ENCODE measurements around the gene BLNK. TPM values are rescaled to one million over a fixed set of nuclear protein-coding genes. Genes with fewer than 3 reads are reported as not detected.

BLNK gene
- total and polyA plus RNA-seq, 2 experiments from 2014 or later: 0.11 TPM; not detected in 1

DNA sequence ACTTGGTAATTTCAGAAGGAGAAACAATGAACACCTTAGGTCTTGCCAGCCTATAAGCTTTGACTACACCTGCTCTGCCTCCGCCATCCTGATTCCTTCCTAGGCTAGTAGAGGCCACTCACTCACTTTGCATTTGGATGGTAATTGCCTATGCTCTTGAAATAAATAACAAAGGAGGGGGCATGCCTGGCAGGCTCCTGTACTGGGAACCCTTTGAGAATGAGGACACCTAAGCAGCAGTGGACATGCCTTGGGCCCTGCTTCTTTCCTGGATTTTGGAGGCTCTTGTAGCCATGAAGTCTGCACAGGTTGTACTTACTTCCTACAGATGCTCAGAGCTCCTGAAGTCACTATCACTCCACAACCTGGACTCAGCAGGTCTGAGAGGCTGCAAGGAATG is 65.8 kb downstream of the BLNK start:
- peaks cover 20% of the 10 kb centered on the region for H3K4me1 Mint-ChIP-seq
- ATAC-seq (peak; percentile 91), DNase-seq (ENCODE audit: low spot score) (peak; percentile 54)
- Histone ChIP-seq H3K4me3 (no peak overlapping the region; the same call in 1 of the 2 replicates), H4K20me1 (replicated peaks; ENCODE audit: insufficient read depth) (no peaks in the 10 kb centered on the region), H3K36me3 (ENCODE audit: insufficient read depth) (no peaks in the 10 kb centered on the region), H3K4me2 (peak overlapping the region; percentile 64), H3K9me2 (ENCODE audit: insufficient read depth) (no peaks in the 10 kb centered on the region), H3K79me2 (replicated peaks; ENCODE audit: insufficient read depth) (no peaks in the 10 kb centered on the region), H3K27ac (ENCODE audit: low read depth) (no peak overlapping the region), H3K4me1 (ENCODE audit: insufficient read depth) (peaks cover 12% of the 10 kb centered on the region), H3K27me3 (ENCODE audit: insufficient read depth) (no peaks in the 10 kb centered on the region), H2AFZ (peak overlapping the region; percentile 65; the same call in 1 of the 2 replicates), H3F3A (replicated peaks; ENCODE audit: low read depth) (no peaks in the 10 kb centered on the region)
- no peaks in the 10 kb centered on the region for H3K9me3 Mint-ChIP-seq
- no peak overlapping the region for H3K27ac Mint-ChIP-seq
- no peak overlapping the region for H3K4me3 Mint-ChIP-seq
- H3K36me3 Mint-ChIP-seq (ENCODE audit: low read depth): no peaks in the 10 kb centered on the region
- peaks cover 3% of the 10 kb centered on the region for H3K27me3 Mint-ChIP-seq (ENCODE audit: insufficient read depth, low read depth, poor library complexity)
- TF ChIP-seq, protein P1, sequence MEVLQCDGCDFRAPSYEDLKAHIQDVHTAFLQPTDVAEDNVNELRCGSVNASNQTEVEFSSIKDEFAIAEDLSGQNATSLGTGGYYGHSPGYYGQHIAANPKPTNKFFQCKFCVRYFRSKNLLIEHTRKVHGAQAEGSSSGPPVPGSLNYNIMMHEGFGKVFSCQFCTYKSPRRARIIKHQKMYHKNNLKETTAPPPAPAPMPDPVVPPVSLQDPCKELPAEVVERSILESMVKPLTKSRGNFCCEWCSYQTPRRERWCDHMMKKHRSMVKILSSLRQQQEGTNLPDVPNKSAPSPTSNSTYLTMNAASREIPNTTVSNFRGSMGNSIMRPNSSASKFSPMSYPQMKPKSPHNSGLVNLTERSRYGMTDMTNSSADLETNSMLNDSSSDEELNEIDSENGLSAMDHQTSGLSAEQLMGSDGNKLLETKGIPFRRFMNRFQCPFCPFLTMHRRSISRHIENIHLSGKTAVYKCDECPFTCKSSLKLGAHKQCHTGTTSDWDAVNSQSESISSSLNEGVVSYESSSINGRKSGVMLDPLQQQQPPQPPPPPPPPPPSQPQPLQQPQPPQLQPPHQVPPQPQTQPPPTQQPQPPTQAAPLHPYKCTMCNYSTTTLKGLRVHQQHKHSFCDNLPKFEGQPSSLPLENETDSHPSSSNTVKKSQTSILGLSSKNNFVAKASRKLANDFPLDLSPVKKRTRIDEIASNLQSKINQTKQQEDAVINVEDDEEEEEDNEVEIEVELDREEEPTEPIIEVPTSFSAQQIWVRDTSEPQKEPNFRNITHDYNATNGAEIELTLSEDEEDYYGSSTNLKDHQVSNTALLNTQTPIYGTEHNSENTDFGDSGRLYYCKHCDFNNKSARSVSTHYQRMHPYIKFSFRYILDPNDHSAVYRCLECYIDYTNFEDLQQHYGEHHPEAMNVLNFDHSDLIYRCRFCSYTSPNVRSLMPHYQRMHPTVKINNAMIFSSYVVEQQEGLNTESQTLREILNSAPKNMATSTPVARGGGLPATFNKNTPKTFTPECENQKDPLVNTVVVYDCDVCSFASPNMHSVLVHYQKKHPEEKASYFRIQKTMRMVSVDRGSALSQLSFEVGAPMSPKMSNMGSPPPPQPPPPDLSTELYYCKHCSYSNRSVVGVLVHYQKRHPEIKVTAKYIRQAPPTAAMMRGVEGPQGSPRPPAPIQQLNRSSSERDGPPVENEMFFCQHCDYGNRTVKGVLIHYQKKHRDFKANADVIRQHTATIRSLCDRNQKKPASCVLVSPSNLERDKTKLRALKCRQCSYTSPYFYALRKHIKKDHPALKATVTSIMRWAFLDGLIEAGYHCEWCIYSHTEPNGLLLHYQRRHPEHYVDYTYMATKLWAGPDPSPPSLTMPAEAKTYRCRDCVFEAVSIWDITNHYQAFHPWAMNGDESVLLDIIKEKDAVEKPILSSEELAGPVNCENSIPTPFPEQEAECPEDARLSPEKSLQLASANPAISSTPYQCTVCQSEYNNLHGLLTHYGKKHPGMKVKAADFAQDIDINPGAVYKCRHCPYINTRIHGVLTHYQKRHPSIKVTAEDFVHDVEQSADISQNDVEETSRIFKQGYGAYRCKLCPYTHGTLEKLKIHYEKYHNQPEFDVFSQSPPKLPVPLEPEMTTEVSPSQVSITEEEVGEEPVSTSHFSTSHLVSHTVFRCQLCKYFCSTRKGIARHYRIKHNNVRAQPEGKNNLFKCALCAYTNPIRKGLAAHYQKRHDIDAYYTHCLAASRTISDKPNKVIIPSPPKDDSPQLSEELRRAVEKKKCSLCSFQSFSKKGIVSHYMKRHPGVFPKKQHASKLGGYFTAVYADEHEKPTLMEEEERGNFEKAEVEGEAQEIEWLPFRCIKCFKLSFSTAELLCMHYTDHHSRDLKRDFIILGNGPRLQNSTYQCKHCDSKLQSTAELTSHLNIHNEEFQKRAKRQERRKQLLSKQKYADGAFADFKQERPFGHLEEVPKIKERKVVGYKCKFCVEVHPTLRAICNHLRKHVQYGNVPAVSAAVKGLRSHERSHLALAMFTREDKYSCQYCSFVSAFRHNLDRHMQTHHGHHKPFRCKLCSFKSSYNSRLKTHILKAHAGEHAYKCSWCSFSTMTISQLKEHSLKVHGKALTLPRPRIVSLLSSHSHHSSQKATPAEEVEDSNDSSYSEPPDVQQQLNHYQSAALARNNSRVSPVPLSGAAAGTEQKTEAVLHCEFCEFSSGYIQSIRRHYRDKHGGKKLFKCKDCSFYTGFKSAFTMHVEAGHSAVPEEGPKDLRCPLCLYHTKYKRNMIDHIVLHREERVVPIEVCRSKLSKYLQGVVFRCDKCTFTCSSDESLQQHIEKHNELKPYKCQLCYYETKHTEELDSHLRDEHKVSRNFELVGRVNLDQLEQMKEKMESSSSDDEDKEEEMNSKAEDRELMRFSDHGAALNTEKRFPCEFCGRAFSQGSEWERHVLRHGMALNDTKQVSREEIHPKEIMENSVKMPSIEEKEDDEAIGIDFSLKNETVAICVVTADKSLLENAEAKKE (CRISPR knock-in tag; IDR thresholded peaks at IDR 0.05): peak; percentile 69
- no peak for TF ChIP-seq NANOG (IDR thresholded peaks at IDR 0.05; ENCODE audit: borderline replicate concordance)
- no peak for TF ChIP-seq EZH2phosphoT487 (IDR thresholded peaks at IDR 0.05; ENCODE audit: unreplicated experiment)
- TF ChIP-seq JUNB (IDR thresholded peaks at IDR 0.05; ENCODE audit: unreplicated experiment): no peak
- no peak for TF ChIP-seq ZNF331 (CRISPR knock-in tag; IDR thresholded peaks at IDR 0.05; ENCODE audit: low read depth)
- TF ChIP-seq ZNF114 (CRISPR knock-in tag; IDR thresholded peaks at IDR 0.05): no peak

DNA sequence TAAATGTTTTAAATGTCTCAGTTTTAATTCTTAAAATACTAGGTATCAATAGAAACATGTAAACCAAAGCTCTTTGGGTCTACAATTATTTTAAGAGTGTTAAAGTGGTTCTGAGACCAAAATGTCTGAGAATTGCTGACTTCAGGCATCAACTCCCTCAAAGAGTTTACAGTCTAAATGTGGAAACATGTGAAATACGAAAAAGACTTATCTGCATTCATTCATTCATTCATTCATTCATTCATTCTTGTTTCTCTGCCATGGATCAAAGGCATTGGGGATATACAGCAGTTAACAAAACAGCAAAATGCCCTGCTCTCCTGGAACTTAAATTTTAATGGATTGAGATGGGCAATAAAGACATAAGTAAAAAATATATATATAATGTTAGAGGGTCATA is 69.8 kb downstream of the BLNK start:
- Histone ChIP-seq H3K4me3 (no peak overlapping the region), H4K20me1 (replicated peaks; ENCODE audit: insufficient read depth) (no peaks in the 10 kb centered on the region), H3K79me2 (replicated peaks; ENCODE audit: insufficient read depth) (no peaks in the 10 kb centered on the region), H3K4me2 (no peak overlapping the region), H2AFZ (no peak overlapping the region), H3K27ac (ENCODE audit: low read depth) (no peak overlapping the region), H3K36me3 (ENCODE audit: insufficient read depth) (no peaks in the 10 kb centered on the region), H3F3A (replicated peaks; ENCODE audit: low read depth) (no peaks in the 10 kb centered on the region), H3K27me3 (ENCODE audit: insufficient read depth) (no peaks in the 10 kb centered on the region), H3K4me1 (ENCODE audit: insufficient read depth) (peaks cover 12% of the 10 kb centered on the region), H3K9me2 (ENCODE audit: insufficient read depth) (no peaks in the 10 kb centered on the region)
- Mint-ChIP-seq H3K36me3 (ENCODE audit: low read depth) (no peaks in the 10 kb centered on the region), H3K4me3 (no peak overlapping the region), H3K27ac (no peak overlapping the region), H3K4me1 (peaks cover 27% of the 10 kb centered on the region), H3K27me3 (ENCODE audit: insufficient read depth, low read depth, poor library complexity) (no peaks in the 10 kb centered on the region), H3K9me3 (no peaks in the 10 kb centered on the region)
- no peak for DNase-seq (ENCODE audit: low spot score)
- TF ChIP-seq POLR2AphosphoS5 (IDR thresholded peaks at IDR 0.05; ENCODE audit: low read depth): no peak
- TF ChIP-seq, protein P2, sequence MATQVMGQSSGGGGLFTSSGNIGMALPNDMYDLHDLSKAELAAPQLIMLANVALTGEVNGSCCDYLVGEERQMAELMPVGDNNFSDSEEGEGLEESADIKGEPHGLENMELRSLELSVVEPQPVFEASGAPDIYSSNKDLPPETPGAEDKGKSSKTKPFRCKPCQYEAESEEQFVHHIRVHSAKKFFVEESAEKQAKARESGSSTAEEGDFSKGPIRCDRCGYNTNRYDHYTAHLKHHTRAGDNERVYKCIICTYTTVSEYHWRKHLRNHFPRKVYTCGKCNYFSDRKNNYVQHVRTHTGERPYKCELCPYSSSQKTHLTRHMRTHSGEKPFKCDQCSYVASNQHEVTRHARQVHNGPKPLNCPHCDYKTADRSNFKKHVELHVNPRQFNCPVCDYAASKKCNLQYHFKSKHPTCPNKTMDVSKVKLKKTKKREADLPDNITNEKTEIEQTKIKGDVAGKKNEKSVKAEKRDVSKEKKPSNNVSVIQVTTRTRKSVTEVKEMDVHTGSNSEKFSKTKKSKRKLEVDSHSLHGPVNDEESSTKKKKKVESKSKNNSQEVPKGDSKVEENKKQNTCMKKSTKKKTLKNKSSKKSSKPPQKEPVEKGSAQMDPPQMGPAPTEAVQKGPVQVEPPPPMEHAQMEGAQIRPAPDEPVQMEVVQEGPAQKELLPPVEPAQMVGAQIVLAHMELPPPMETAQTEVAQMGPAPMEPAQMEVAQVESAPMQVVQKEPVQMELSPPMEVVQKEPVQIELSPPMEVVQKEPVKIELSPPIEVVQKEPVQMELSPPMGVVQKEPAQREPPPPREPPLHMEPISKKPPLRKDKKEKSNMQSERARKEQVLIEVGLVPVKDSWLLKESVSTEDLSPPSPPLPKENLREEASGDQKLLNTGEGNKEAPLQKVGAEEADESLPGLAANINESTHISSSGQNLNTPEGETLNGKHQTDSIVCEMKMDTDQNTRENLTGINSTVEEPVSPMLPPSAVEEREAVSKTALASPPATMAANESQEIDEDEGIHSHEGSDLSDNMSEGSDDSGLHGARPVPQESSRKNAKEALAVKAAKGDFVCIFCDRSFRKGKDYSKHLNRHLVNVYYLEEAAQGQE (IDR thresholded peaks at IDR 0.05; ENCODE audit: unreplicated experiment): no peak
- TF ChIP-seq, protein P3, sequence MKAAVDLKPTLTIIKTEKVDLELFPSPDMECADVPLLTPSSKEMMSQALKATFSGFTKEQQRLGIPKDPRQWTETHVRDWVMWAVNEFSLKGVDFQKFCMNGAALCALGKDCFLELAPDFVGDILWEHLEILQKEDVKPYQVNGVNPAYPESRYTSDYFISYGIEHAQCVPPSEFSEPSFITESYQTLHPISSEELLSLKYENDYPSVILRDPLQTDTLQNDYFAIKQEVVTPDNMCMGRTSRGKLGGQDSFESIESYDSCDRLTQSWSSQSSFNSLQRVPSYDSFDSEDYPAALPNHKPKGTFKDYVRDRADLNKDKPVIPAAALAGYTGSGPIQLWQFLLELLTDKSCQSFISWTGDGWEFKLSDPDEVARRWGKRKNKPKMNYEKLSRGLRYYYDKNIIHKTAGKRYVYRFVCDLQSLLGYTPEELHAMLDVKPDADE (IDR thresholded peaks at IDR 0.05): no peak
- no peak for TF ChIP-seq STAT1 (IDR thresholded peaks at IDR 0.05; ENCODE audit: unreplicated experiment)
- TF ChIP-seq EZH2 (IDR thresholded peaks at IDR 0.05; ENCODE audit: low read depth, unreplicated experiment): no peak
- ATAC-seq: no peak
